Left lung (tissue), 10 donors: ENCODE data around the gene REEP6. TPM values are rescaled to one million over a fixed set of nuclear protein-coding genes. Genes with fewer than 3 reads are reported as not detected.

ENCODE experiments used
- ATAC-seq: fragments of 200-7000 bp; cut with Tn5 transposase; one replicate; pipeline ENCODE4 v1.9.1; 2020; ENCODE audit warnings: moderate library complexity
- DNase-seq, 4 donors: peaks; one replicate each; pipeline ENCODE4 v3.0.0-alpha.2; 2013 to 2020
- H3K27ac ChIP-seq, 2 donors: fragments of 200-600 bp; sonication (generic) in 1 of 2; one replicate each; pipeline versions ENCODE4 v1.5.0 to v1.8.0; 2020 to 2021
- H3K27me3 ChIP-seq, 2 donors: fragments of 200-600 bp; sonication (generic) in 1 of 2; one replicate each; pipeline versions ENCODE4 v1.5.0 to v1.8.0; 2020 to 2021
- H3K36me3 ChIP-seq, 2 donors: fragments of 200-600 bp; sonication (generic) in 1 of 2; one replicate each; pipeline versions ENCODE4 v1.5.0 to v1.8.0; 2020 to 2021
- H3K4me1 ChIP-seq, 2 donors: fragments of 200-600 bp; one replicate each; pipeline ENCODE4 v1.8.0; 2021
- H3K4me3 ChIP-seq, 2 donors: fragments of 200-600 bp; sonication (generic) in 1 of 2; one replicate each; pipeline versions ENCODE4 v1.5.0 to v1.8.0; 2020 to 2021; ENCODE audit warnings: mild to moderate bottlenecking in 1 of 2
- H3K9me3 ChIP-seq, 2 donors: fragments of 200-600 bp; sonication (generic) in 1 of 2; one replicate each; pipeline versions ENCODE4 v1.5.0 to v1.8.0; 2020 to 2021
- CTCF ChIP-seq, 2 donors: fragments of 200-600 bp; sonication (generic) in 1 of 2; IDR thresholded peaks; one replicate each; pipeline versions ENCODE4 v1.5.0 to v1.8.0; 2021; ENCODE audit warnings: antibody characterized with exemption in 2 of 2
- intact Hi-C, 2 donors: fragments of 100-400 bp; cut with DNase I; formaldehyde crosslinking; loops; one replicate each; pipeline versions ENCODE4 v1.11.2 to v1.14.2; 2022
- polyA plus RNA-seq, 6 donors: library from polyadenylated mRNA; unstranded; fragments of 120-200 nt; gene quantifications; one replicate each; pipeline ENCODE4 v1.2.1, GENCODE V29; 2013; ENCODE audit not compliant: insufficient read length in 6 of 6
- total RNA-seq, 2 donors: library from RNA; stranded (reverse); fragmentation: NEBNext Ultra II Directional; extraction: Animal tissue kit (Norgen Biotek cat#: 25700); gene quantifications; one replicate each; pipeline ENCODE4 v1.2.1, GENCODE V29; 2021
- donor health status: DM: no; HTN: yes; CAD: no.
- donor health status: DM: no; HTN: no; CAD: no.

REEP6 gene
- total and polyA plus RNA-seq, 8 donors = 1.6 to 5.9 (median 3.7) TPM

- Histone ChIP-seq H3K27ac (no peak overlapping the region), H3K4me1 (peaks cover 0 to 8% of the 10 kb centered on the region in 2 donors), H3K36me3 (no peaks in the 10 kb centered on the region), H3K4me3 (no peak overlapping the region), H3K27me3 (no peaks in the 10 kb centered on the region), H3K9me3 (no peaks in the 10 kb centered on the region)
- ATAC-seq = no peak
- no peak for TF ChIP-seq CTCF (IDR thresholded peaks at IDR 0.05)
- DNase-seq = peak in 1 of 4 donors; percentile 78
- intact Hi-C loops = no loop called here
These were observed 7.6 kb upstream of the REEP6 start for GRCh38 chr19:1483131-1483978.

GRCh38 chr19:1483979-1484428 lies 7.0 kb upstream of the REEP6 start:
- intact Hi-C loops = no loop called here
- H3K4me3 ChIP-seq = no peak overlapping the region
- peaks cover 0 to 5% of the 10 kb centered on the region in 2 donors for H3K4me1 ChIP-seq
- TF ChIP-seq CTCF (IDR thresholded peaks at IDR 0.05) = no peak
- H3K27ac ChIP-seq = no peak overlapping the region
- no peaks in the 10 kb centered on the region for H3K36me3 ChIP-seq
- ATAC-seq (no peak), DNase-seq (no peak)
- no peaks in the 10 kb centered on the region for H3K27me3 ChIP-seq
- no peaks in the 10 kb centered on the region for H3K9me3 ChIP-seq

- ATAC-seq (no peak), DNase-seq (peak in 1 of 4 donors; percentile 69)
- intact Hi-C loops = no loop called here
- H3K4me3 ChIP-seq = no peak overlapping the region
- no peaks in the 10 kb centered on the region for H3K36me3 ChIP-seq
- H3K9me3 ChIP-seq = no peaks in the 10 kb centered on the region
- TF ChIP-seq CTCF (IDR thresholded peaks at IDR 0.05) = no peak
- H3K27me3 ChIP-seq = peaks cover 0 to 17% of the 10 kb centered on the region in 2 donors
- peaks cover 5 to 18% of the 10 kb centered on the region in 2 donors for H3K4me1 ChIP-seq
- H3K27ac ChIP-seq = no peak overlapping the region
These were observed 4.0 kb upstream of the REEP6 start for GRCh38 chr19:1486720-1487575.

- intact Hi-C loops = no loop called here
- Histone ChIP-seq H3K27ac (no peak overlapping the region), H3K4me1 (peaks cover 5 to 18% of the 10 kb centered on the region in 2 donors), H3K9me3 (no peaks in the 10 kb centered on the region), H3K36me3 (no peaks in the 10 kb centered on the region), H3K4me3 (no peak overlapping the region), H3K27me3 (peaks cover 0 to 25% of the 10 kb centered on the region in 2 donors)
- TF ChIP-seq CTCF (IDR thresholded peaks at IDR 0.05) = no peak
- peak in 1 of 4 donors; percentile 68 for DNase-seq
- no peak for ATAC-seq
These were observed 3.3 kb upstream of the REEP6 start for GRCh38 chr19:1487576-1488281.
